Stimulated activated CD4-positive, alpha-beta T cell treated with anti-CD3 and anti-CD28 coated beads, TNF-alpha, amount 100 ng/mL, for 1 hour (primary cell): ENCODE measurements around the gene WNT9A.

ENCODE experiments used
- DNase-seq, 3 donors: peaks; one replicate each; pipeline ENCODE4 v3.0.0-alpha.2; 2020; ENCODE audit warnings: low read depth in 3 of 3, low spot score in 1 of 3

WNT9A gene

GRCh38 chr1:227942021-227942715 lies 5.6 kb downstream of the WNT9A start:
- no peak for DNase-seq

GRCh38 chr1:227941509-227942020 lies 6.2 kb downstream of the WNT9A start:
- DNase-seq = no peak

- no peak for DNase-seq
Observed at GRCh38 chr1:227940791-227941241, 6.9 kb downstream of the WNT9A start.

- DNase-seq = no peak
Observed at GRCh38 chr1:227939791-227940771, 7.7 kb downstream of the WNT9A start.

GRCh38 chr1:227938911-227939790 lies 8.6 kb downstream of the WNT9A start:
- no peak for DNase-seq

GRCh38 chr1:227938276-227938675 lies 9.5 kb downstream of the WNT9A start:
- DNase-seq = no peak

GRCh38 chr1:227937838-227938145 lies 9.9 kb downstream of the WNT9A start:
- DNase-seq = no peak

- no peak for DNase-seq
Observed at GRCh38 chr1:227937031-227937837, 10.5 kb downstream of the WNT9A start.

- no peak for DNase-seq
Observed at GRCh38 chr1:227935826-227936225, 11.9 kb downstream of the WNT9A start.

- peak in 1 of 3 donors; percentile 6 for DNase-seq
Observed at GRCh38 chr1:227934476-227935313, 13.0 kb downstream of the WNT9A start.

- DNase-seq = no peak
Observed at GRCh38 chr1:227929751-227930472, 17.8 kb downstream of the WNT9A start.

- DNase-seq = no peak
Observed at GRCh38 chr1:227928811-227929375, 18.8 kb downstream of the WNT9A start.

GRCh38 chr1:227927971-227928741 lies 19.6 kb downstream of the WNT9A start:
- DNase-seq = no peak

GRCh38 chr1:227926896-227927885 lies 20.5 kb downstream of the WNT9A start:
- DNase-seq = no peak

GRCh38 chr1:227926216-227926791 lies 21.4 kb downstream of the WNT9A start:
- DNase-seq = no peak

GRCh38 chr1:227925582-227926198 lies 22.0 kb downstream of the WNT9A start:
- DNase-seq = no peak
